ENCODE results near the gene WASF1. TPM values are rescaled to one million over a fixed set of nuclear protein-coding genes. Genes with fewer than 3 reads are reported as not detected.
"Not testable (repeated sequence)": the region's sequence is repeated elsewhere in the genome, so short reads cannot be mapped to it uniquely, and the experiment has no call there.

WASF1 gene
- polyA plus RNA-seq, 1 donor = 8.1 TPM

DNA sequence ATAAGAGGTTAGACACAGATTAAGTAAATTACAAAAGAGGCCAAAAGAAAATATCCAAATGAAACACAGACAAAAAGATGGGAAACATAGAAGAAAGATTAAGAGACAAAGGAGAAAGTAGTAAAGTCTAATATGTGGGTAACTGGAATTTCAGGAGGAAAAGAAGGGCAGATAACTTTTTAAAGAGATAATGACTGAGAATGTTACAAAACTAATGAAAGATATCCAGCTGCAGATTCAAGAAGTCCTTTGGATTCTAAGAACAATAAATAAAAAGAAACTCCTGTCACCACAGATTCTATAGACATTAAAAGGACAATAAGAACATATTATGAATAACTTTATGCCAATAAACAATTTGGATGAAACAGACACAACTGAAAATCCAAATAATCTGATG is 90.1 kb downstream of the WASF1 start:
- no peak for DNase-seq (ENCODE audit: low read depth)

DNA sequence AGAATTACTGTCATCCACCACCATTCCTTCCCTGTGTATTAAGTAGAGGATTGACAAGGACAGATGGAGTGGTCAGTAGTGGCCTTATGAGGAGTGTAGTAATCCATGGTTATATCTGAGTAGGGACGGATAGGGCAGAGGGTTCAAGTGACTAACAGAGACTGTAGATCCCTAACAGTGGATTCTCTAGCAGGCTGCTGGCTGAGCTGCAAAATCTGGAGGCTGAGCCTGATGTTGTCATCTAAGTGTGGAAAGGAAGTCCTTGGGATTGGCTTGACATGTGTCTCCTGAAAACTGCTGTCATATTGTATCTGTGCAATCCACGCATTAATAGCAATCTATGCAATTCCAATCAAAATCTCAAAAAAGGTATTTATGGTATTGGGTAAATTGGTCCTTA is 94.2 kb downstream of the WASF1 start:
- no peak for DNase-seq (ENCODE audit: low read depth)

DNA sequence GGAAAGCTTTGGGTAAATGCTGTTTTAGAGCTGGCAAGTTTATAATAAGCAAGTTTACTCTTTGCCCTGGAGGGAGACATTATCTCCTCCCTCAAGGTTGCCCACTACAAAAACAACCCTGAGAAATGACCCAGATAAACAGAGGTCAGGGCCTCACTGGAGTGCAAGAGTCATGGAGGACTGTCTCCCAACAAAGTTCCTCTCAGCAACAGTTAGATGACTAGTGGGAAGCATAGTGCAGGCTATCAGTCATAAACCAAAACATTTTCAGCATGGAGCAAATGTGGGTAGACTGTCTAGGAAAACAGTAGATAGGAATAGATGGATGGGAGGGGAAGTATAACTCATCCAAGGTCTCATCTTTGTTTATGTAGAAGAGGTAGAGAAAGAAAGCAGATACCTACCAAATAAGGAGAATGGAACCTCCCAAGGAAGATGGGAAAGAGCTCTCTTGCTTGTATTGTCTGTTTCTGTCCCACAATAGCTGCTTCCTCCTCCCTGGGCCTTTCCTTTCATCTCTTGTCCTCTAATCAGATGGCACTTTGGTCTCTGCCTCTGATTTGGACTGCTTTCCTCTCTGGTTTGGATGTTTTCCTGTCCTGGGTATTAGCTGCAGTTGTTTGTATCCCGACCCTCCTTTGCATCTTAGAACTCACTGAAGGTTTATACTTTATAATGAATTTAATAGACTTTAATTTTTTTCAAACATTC is 95.4 kb downstream of the WASF1 start:
- no peak for DNase-seq (ENCODE audit: low read depth)

DNA sequence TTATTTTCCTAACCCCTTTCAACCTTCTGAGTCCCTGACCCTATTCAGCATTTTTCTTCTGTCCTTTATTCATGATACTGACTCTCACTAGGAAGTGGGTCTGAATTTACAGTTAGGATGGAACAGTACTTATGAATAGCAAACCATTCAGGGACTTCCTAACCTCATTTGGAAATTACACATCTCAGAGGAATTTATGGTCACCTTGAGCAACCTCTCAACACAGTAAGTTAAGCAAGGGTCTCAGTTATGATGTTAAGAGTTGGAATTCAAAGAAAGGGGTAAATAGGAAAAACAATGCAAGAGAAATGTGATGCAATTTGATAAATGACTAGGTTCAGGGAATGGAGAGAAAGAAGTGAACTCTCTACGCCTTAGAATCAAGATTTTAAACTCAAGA is 104.1 kb downstream of the WASF1 start:
- DNase-seq (ENCODE audit: low read depth) = no peak

- DNase-seq (ENCODE audit: low read depth) = not testable (repeated sequence)
Measured at GRCh38 chr6:110073474-110073873, 106.0 kb downstream of the WASF1 start.

- DNase-seq (ENCODE audit: low read depth) = no peak
Measured at GRCh38 chr6:110068592-110068967, 110.9 kb downstream of the WASF1 start.

- DNase-seq (ENCODE audit: low read depth) = no peak
Measured at GRCh38 chr6:110067837-110068591, 111.5 kb downstream of the WASF1 start.

DNA sequence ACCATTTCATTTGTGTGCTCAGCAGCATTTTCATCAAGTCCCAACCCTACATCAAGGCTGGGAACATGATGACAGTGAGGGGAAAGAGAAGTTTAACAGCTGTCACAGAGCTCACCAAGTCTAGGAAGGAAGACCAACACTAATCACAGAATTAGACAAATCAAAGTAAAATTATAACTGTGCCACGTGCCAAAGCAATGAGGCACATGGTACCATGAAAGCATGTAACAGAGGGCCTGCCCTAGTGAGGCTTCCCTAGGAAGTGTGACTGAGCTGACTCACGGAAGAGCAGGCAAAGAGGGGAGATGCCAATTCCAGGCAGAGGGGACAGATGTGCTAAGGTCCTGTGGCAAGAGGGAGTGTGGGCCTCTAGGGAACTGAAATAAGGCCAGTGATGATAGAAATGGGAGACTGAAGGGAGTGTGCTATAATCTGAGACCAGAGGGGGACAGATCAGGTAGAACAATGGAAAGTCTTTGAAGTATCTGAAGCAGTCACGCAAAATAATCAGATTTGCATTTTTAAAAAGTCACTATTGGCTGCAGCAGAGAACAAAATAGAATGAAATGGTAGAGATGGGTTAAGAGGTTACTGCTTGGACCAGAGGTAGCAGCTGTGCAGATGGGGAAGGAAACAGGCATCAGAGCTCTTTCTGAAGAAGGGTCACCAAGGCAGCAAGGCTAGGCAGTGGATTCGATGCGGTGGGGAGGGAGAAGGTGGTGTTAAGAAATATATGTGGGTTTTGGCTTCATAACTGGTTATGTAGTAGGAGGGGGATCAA is 114.5 kb downstream of the WASF1 start:
- no peak for DNase-seq (ENCODE audit: low read depth)

- DNase-seq (ENCODE audit: low read depth) = no peak
Measured at GRCh38 chr6:110063594-110064263, 115.7 kb downstream of the WASF1 start.

GRCh38 chr6:110055387-110055735 is 124.1 kb downstream of the WASF1 start:
- DNase-seq (ENCODE audit: low read depth) = no peak

GRCh38 chr6:110054664-110055386 is 124.6 kb downstream of the WASF1 start:
- no peak for DNase-seq (ENCODE audit: low read depth)

DNA sequence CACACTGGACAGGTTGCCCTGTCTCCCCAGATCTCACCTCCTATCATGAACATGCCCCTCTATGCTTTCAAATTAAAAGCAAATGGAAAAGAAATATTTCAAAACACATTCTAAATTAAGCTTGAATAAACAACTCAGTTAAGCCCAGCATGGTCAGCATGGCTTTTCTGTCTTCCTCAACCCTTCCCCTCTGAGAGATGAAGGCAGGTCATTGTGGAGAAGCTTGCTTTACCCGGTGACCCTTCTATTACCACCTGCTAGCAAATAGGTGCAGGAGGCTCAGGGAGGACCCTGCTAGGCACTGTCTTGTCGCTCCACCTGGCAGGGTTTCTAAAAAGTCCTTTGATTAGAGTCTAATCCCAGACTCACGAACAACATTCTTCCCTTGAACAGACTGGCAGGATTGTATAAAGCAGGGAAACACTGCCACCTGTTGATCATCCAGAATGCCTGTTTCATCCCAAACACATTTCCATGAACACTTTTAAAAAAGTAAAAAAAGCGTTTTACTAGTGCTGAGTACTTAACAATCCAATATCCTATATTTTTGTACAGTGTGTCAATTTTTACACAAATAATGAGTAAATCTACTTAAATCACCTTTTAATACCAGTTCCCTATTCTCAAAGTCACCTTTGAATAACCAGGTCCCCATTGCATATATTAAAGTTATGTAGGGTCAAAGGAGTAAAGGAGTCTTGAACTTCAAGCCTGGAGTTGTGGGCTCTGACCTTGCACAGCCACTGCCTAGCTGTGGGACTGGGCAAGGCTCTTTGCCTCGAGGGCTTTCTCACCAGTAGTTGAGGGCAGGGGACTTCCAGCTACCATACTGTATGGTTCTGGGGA is 125.9 kb downstream of the WASF1 start:
- DNase-seq (ENCODE audit: low read depth) = peak; percentile 47

DNA sequence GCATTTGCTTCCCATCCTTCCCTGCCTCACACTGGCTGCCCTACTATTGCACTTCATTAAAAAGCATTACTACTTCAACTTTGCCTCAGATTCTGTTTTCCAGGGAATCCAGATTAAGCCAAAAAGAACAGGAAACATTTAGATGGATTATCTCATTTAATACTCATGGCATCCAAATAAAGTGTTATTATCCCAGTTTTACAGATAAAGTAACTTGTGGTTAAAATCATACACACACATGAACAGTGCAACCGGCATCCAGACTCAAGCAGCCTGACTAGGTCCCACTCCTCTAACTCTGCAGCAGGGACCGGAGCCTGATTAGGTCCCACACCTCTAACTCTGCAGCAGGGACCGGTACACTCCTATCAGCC is 129.0 kb downstream of the WASF1 start:
- no peak for DNase-seq (ENCODE audit: low read depth)

Other genes with a start within 250 kb of the WASF1 start
- not detected for gene GPR6, start 201.4 kb downstream of the WASF1 start, polyA plus RNA-seq (ENCODE audit: insufficient read length)
- gene CDC40, start 757 bp upstream of the WASF1 start, polyA plus RNA-seq (ENCODE audit: insufficient read length) = 12.6 TPM
- gene METTL24, start 178.7 kb upstream of the WASF1 start, polyA plus RNA-seq (ENCODE audit: insufficient read length) = 0.37 TPM
- gene DDO, start 235.9 kb upstream of the WASF1 start, polyA plus RNA-seq (ENCODE audit: insufficient read length) = 0.95 TPM

Data from forelimb muscle (tissue), 1 donor.